Camera-type eye (tissue), 1 donor: ENCODE results near the gene CCL3. TPM values are rescaled to one million over a fixed set of nuclear protein-coding genes. Genes with fewer than 3 reads are reported as not detected.

Source experiments
- total RNA-seq: library from RNA; depleted of rRNA; stranded (reverse); fragments of >200 nt; gene quantifications from one replicate; pipeline ENCODE4 v1.2.3, GENCODE V29; 2014

The CCL3 gene
- 1.3 TPM for total RNA-seq

DNA sequence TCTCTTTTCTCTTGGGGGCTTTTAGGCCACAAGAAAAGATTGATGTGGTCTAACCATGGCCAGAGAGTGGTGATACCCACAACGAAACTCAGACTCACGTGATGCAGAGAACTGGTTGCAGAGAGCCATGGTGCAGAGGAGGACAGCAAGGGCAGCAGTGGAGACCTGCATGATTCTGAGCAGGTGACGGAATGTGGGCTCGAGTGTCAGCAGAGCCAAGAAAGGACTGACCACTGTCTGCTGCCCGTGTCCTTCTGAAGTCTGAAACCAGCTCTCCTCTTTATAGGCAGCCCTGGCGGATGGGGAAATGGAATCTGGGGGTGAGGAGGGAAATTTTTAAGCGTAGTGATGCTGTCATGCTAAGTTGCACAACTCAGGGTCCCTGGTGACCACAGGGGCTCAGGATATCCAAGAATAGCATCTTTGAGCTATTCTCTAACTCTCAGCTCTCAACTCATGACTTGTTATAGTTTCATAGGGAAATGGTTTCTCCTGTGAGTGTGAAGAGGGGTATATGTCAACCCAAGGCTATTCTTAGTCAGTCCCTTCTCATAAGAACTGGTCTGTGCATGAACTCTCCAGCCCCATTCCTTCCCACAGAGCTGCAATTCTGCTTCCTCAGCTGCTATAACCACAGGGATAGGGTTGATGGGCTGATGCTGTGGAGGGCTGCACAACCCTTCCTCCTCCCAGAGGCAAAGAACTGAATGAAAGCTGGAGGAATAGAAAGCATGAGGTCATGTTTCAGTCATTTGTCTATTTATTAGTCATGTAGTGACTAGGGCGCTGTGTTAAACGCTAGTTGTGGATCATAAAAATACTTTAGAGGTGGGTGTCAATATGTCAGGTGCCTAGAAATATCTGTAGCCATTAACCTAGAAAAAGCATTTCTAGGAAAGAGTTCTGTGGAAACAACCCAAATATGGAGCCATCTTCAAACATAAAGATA lies at the start of gene CCL3:
Gene CCL3 (minus strand): TSS at position 256 of the 949 bp plus-strand sequence. CDS start 85 bp downstream, at position 171.

DNA sequence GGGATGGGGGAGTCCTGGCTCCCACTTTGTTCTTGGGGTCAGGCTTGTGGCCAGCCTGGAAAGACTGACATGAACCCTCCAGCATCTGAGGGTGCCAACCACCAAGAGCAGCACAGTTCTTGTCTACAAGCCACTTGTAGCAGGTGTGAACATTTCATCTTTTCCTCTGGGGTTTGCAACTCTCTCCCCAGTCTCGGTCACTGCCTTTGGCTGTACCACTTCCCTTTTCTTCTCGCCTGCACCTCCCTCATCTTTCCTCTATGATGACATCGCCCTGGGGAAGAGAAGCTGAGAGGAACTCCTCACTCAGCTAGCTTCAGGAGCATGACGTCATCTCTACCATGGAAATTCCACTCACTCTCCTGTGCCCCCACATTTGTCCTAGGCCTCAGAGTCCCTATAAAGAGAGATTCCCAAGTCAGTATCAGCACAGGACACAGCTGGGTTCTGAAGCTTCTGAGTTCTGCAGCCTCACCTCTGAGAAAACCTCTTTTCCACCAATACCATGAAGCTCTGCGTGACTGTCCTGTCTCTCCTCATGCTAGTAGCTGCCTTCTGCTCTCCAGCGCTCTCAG lies 13.5 kb upstream of the CCL3 start, which contains the start of gene CCL4:
Gene CCL4 (plus strand): TSS at position 427 of the 575 bp plus-strand sequence. CDS start 79 bp downstream, at position 506.

DNA sequence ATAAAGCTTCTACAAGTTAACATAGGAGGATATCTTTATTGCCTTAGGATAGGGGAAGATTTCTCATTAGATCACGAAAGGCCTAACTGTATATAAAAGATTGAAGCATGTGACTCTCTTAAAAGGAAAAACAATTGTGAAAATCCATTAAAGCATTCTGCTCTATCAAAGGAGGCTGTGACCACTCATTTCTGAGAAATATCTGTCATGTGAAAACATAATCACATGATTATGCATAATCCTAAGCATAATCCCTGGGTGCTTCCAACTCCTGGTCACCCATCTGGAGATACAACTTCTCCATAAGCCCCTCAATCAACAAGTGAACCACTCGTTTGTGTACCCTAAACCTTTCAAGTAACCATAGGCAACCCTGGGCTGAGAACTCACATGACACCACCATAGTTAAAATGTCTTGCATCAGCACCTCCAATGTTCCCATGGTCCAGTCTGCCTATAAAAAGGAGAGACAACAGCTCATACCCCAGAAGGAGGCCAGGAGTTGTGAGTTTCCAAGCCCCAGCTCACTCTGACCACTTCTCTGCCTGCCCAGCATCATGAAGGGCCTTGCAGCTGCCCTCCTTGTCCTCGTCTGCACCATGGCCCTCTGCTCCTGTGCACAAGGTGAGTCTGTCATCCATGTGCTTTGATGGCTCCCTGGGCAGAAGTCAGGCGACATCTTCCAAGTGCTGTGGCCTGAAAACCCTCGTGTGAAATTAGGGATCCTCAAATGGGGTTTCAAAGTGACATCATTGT lies 26.0 kb downstream of the CCL3 start, which contains the start of gene CCL18:
Gene CCL18 (plus strand): TSS at position 487 of the 756 bp plus-strand sequence. CDS start 71 bp downstream, at position 558.

Other genes starting within 250 kb of the CCL3 start
- not detected for gene HEATR9, start 221.3 kb downstream of the CCL3 start, total RNA-seq
- 2.1 TPM for gene CCL5, start 209.8 kb downstream of the CCL3 start, total RNA-seq
- 0.99 TPM for gene RDM1, start 159.4 kb downstream of the CCL3 start, total RNA-seq
- gene LYZL6, start 146.4 kb downstream of the CCL3 start, total RNA-seq, result not detected
- not detected for gene CCL16, start 108.6 kb downstream of the CCL3 start, total RNA-seq
- 0.60 TPM for gene CCL14, start 103.4 kb downstream of the CCL3 start, total RNA-seq
- not detected for gene CCL15, start 88.6 kb downstream of the CCL3 start, total RNA-seq
- gene CCL23, start 72.2 kb downstream of the CCL3 start, total RNA-seq, result not detected
- not detected for gene CCL18, start 25.9 kb downstream of the CCL3 start, total RNA-seq
- gene CCL4, start 13.7 kb upstream of the CCL3 start, total RNA-seq, result 2.3 TPM
- gene TBC1D3B, start 86.5 kb upstream of the CCL3 start, total RNA-seq, result 4.7 TPM
- 0.49 TPM for gene CCL3L1, start 106.6 kb upstream of the CCL3 start, total RNA-seq
- gene CCL4L2, start 120.9 kb upstream of the CCL3 start, total RNA-seq, result 5.4 TPM
- gene TBC1D3I, start 174.4 kb upstream of the CCL3 start, total RNA-seq, result not detected
- gene TBC1D3G, start 233.7 kb upstream of the CCL3 start, total RNA-seq, result 2.2 TPM